Stomach smooth muscle (tissue), 2 donors: ENCODE measurements around the gene FAM169A.
"Not testable (repeated sequence)": the region's sequence is repeated elsewhere in the genome, so short reads cannot be mapped to it uniquely, and the experiment has no call there.

Experiments used
- H3K27ac ChIP-seq: one replicate; pipeline ENCODE4 v1.7.0; 2013; ENCODE audit warnings: mild to moderate bottlenecking, low read length, inconsistent platforms
- H3K27me3 ChIP-seq, 2 donors: one replicate each; pipeline ENCODE4 v1.7.0; 2013; ENCODE audit warnings: low read length in 2 of 2; ENCODE audit not compliant: insufficient read depth in 2 of 2, control insufficient read depth in 1 of 2
- H3K36me3 ChIP-seq, 2 donors: one replicate each; pipeline ENCODE4 v1.7.0; 2013; ENCODE audit warnings: low read length in 2 of 2; ENCODE audit not compliant: control insufficient read depth in 2 of 2, insufficient read depth in 2 of 2
- H3K4me1 ChIP-seq: one replicate; pipeline ENCODE4 v1.7.0; 2013; ENCODE audit warnings: low read length; ENCODE audit not compliant: control insufficient read depth, insufficient read depth
- H3K4me3 ChIP-seq, 2 donors: one replicate each; pipeline ENCODE4 v1.7.0; 2013; ENCODE audit warnings: low read length in 2 of 2
- H3K9ac ChIP-seq, 2 donors: one replicate each; pipeline ENCODE4 v1.7.0; 2013; ENCODE audit warnings: low read length in 2 of 2, mild to moderate bottlenecking in 1 of 2
- H3K9me3 ChIP-seq, 2 donors: one replicate each; pipeline ENCODE4 v1.7.0; 2013; ENCODE audit warnings: low read length in 2 of 2; ENCODE audit not compliant: control insufficient read depth in 2 of 2
- donor health status: healthy.
- donor health status: Pancreatic carcinoma.

FAM169A gene, protein sequence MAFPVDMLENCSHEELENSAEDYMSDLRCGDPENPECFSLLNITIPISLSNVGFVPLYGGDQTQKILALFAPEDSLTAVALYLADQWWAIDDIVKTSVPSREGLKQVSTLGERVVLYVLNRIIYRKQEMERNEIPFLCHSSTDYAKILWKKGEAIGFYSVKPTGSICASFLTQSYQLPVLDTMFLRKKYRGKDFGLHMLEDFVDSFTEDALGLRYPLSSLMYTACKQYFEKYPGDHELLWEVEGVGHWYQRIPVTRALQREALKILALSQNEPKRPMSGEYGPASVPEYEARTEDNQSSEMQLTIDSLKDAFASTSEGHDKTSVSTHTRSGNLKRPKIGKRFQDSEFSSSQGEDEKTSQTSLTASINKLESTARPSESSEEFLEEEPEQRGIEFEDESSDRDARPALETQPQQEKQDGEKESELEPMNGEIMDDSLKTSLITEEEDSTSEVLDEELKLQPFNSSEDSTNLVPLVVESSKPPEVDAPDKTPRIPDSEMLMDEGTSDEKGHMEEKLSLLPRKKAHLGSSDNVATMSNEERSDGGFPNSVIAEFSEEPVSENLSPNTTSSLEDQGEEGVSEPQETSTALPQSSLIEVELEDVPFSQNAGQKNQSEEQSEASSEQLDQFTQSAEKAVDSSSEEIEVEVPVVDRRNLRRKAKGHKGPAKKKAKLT

DNA sequence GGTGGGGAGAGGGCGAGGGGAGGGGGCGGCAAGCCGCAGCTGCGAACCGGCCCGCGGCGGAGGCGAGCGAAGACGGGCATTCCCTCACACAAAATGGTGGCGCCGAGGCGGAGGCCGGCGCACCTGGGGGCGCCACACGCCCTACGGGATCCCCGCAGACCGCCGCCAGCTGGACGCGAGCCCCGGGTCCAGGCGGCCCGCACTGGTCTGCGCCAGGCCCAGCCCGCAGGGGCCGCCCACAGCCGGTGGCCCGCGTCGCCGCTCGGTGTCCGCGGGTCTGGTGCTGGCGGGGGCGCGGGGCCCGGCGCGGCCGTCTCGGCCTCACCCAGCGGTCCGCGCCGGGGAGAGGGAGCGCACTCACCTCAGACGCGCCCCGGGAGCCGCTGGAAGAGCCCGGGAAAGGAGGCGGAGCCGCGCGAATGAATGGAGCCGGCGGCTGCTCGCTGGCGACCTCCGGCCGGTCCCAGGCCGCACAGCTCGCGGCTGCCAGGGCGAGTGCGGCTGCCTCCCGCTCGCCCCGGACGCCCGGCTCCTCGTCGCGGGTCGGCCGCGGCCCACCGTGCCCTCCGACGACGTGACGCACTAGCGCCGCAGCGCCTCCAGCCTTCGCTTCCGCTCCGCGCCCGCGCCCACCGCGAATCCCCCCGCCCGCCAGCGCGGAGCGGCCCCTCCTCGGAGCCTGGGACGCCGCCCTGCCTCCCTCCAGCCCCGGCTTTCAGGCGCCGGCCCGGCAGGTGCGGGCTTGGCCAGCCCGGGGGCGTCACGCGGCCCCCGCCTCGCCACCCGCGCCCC, at the start of gene FAM169A:
TSS of gene FAM169A (minus strand) at position 584 of the 792 bp plus-strand sequence. CDS start 24,711 bp downstream, outside the sequence.
- Histone ChIP-seq H3K9me3 (no peaks in the 10 kb centered on the region), H3K9ac (peak within 1 kb of the TSS in 1 of 2 donors; percentile 14), H3K4me3 (peak within 1 kb of the TSS; percentile 44 to 68), H3K36me3 (no peaks in the 10 kb centered on the region), H3K4me1 (peaks cover 7% of the 10 kb centered on the region), H3K27ac (no peak within 1 kb of the TSS), H3K27me3 (peaks cover 8 to 27% of the 10 kb centered on the region in 2 donors)

DNA sequence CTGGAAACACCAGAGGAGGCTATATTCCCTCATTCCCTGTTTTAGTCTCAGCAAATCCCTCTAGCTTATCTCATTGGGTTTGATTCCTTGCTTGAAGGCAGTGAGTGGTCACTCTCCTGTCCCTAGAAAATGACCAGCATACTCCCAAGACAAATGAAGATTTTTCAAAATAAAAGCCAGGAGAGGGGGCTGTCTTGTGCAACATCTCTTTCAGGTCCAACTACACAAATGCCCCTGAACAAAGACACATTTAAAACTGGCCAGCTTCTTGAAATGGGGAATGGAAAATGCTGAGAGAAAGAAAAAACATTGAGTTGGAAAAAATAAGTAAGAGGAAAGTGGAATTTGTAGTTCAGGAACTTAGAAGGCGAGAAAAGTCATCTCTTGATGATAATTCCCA, 49.3 kb upstream of the FAM169A start:
- no peak overlapping the region for H3K27ac ChIP-seq
- H3K9me3 ChIP-seq = peaks cover 0 to 2% of the 10 kb centered on the region in 2 donors
- no peaks in the 10 kb centered on the region for H3K4me1 ChIP-seq
- no peak overlapping the region for H3K4me3 ChIP-seq
- no peak overlapping the region for H3K9ac ChIP-seq
- H3K36me3 ChIP-seq = no peaks in the 10 kb centered on the region
- H3K27me3 ChIP-seq = no peaks in the 10 kb centered on the region

DNA sequence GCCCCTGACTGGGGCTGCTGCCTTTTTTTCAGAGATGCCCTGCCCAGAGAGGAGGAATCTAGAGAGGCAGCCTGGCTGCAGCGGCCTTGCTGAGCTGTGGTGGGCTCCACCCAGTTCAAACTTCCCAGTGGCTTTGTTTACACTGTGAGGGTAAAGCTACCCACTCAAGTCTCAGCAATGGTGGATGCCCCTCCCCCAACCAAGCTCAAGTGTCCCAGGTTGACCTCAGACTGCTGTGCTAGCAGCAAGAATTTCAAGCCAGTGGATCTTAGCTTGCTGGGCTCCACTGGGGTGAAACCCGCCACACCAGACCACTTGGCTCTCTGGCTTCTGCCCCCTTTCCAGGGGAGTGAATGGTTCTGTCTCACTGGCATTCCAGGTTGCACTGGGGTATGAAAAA, 45.2 kb upstream of the FAM169A start:
- H3K27ac ChIP-seq, H3K36me3 ChIP-seq, H3K9me3 ChIP-seq: not testable (repeated sequence)

DNA sequence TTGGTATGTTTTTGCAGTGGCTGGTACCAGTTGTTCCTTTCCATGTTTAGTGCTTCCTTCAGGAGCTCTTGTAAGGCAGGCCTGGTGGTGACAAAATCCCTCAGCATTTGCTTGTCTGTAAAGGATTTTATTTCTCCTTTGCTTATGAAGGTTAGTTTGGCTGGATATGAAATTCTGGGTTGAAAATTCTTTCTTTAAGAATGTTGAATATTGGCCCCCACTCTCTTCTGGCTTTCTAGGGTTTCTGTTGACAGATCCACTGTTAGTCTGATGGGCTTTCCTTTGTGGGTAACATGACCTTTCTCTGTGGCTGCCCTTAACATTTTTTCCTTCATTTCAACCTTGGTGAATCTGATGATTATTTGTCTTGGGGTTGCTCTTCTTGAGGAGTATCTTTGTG, 43.7 kb upstream of the FAM169A start:
- not testable (repeated sequence) for H3K27me3 ChIP-seq, H3K9ac ChIP-seq, H3K27ac ChIP-seq, H3K36me3 ChIP-seq, H3K4me1 ChIP-seq, H3K4me3 ChIP-seq, H3K9me3 ChIP-seq

More for the DNA sequence above, 45.2 kb upstream of the FAM169A start:
- not testable (repeated sequence) for H3K9ac ChIP-seq, H3K4me1 ChIP-seq, H3K27me3 ChIP-seq, H3K4me3 ChIP-seq

DNA sequence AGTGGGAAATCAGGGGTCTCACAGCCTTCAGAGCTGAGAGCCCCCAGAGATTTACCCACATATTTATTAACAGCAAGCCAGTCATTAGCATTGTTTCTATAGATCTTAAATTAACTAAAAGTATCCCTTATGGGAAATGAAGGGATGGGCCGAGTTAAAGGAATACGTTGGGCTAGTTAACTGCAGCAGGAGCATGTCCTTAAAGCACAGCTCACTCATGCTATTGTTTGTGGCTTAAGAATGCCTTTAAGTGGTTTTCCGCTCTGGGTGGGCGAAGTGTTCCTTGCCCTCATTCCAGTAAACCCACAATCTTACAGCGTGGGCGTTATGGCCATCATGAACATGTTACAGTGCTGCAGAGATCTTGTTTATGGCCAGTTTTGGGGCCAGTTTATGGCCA, 42.0 kb upstream of the FAM169A start:
- H3K4me3 ChIP-seq, H3K27me3 ChIP-seq, H3K27ac ChIP-seq, H3K9ac ChIP-seq, H3K4me1 ChIP-seq, H3K9me3 ChIP-seq, H3K36me3 ChIP-seq: not testable (repeated sequence)

DNA sequence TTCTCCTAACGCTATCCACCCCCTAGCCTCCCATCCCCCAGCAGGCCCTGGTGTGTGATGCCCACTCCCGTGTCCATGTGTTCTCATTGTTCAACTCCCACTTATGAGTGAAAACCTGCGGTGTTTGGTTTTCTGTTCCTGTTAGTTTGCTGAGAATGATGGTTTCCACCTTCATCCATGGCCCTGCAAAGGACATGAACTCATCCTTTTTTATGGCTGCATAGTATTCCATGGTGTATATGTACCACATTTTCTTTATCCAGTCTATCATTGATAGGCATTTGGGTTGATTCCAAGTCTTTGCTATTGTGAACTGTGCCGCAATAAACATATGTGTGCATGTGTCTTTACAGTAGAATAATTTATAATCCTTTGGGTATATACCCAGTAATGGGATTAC, 38.5 kb upstream of the FAM169A start:
- not testable (repeated sequence) for H3K4me1 ChIP-seq, H3K27me3 ChIP-seq, H3K36me3 ChIP-seq, H3K9me3 ChIP-seq, H3K4me3 ChIP-seq, H3K9ac ChIP-seq, H3K27ac ChIP-seq

DNA sequence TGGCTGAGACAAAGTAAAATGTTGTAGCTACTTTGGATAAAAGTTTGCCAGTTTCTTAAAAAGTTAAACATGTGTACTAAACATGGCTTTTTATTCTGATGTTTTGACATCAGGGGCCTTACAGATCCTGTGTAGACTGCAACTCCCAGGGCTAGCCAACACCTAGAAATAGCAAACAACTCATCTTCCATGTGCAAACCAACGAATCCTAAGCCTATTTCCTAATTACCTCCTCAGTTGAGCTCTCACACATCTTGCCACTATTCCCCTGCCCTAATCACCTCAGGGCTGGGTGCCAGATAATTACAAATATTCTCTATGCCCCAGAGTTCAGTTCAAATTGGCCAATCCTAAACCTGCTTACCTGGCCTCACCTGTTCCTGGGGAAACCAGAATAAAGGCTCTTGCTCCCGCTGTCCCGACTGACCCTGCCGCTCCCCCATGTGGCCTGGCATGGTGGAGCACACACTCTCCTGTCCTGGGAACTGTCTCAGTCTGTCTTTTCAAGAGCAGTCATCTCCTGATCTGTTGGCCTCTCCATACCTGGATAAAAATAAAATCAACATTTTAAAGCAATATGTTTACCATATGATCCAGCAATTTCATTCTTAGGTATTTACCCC, 37.1 kb upstream of the FAM169A start:
- H3K27me3 ChIP-seq = no peaks in the 10 kb centered on the region
- no peaks in the 10 kb centered on the region for H3K9me3 ChIP-seq
- H3K4me3 ChIP-seq = no peak overlapping the region
- no peak overlapping the region for H3K27ac ChIP-seq
- H3K36me3 ChIP-seq = no peaks in the 10 kb centered on the region
- H3K9ac ChIP-seq = no peak overlapping the region
- H3K4me1 ChIP-seq = no peaks in the 10 kb centered on the region

DNA sequence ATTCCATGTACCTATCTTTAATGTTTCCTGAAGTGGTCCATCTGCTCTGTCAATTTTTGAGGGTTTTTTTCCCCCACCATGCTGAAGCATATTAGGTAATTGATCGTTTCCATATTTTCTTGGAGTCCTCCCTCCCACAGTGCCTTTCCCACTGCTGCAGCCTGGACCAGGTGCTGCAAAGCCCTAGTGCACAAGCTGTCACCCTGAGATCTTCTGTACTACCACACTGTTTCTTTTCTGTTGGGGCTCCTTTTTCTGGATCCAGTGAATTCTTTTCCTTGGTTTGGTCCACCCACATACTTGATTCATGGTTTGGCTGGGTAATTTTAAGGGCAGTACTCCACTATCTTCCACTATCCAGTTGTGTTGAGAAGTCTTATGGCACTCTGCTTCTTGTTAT, 30.9 kb upstream of the FAM169A start:
- H3K27ac ChIP-seq = no peak overlapping the region
- peaks cover 0 to 3% of the 10 kb centered on the region in 2 donors for H3K27me3 ChIP-seq
- peaks cover 0 to 7% of the 10 kb centered on the region in 2 donors for H3K9me3 ChIP-seq
- no peak overlapping the region for H3K9ac ChIP-seq
- no peaks in the 10 kb centered on the region for H3K36me3 ChIP-seq
- H3K4me3 ChIP-seq = no peak overlapping the region
- H3K4me1 ChIP-seq = peaks cover 7% of the 10 kb centered on the region

DNA sequence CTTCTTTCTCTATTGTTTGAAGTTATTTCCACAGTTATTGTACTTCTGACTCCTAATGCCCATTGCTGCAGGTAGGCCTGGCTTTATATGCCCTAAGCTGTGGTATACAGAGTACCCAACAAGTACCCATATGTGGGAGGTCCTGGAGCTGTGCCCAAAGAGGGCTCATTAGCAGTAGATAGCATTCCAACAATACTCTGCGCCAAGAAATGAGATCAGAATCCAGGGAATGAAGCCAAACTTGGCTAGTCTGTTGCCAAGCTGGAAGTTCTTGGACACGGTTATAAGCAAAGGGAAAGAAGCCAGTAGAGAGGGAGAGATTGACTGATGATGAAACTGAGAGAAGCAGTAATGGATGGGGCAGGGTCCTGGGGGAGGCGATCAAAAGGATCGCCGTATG, 29.7 kb upstream of the FAM169A start:
- H3K27me3 ChIP-seq = peaks cover 0 to 3% of the 10 kb centered on the region in 2 donors
- H3K9ac ChIP-seq = no peak overlapping the region
- H3K9me3 ChIP-seq = peaks cover 0 to 7% of the 10 kb centered on the region in 2 donors
- no peak overlapping the region for H3K27ac ChIP-seq
- no peaks in the 10 kb centered on the region for H3K36me3 ChIP-seq
- peaks cover 7% of the 10 kb centered on the region for H3K4me1 ChIP-seq
- no peak overlapping the region for H3K4me3 ChIP-seq

DNA sequence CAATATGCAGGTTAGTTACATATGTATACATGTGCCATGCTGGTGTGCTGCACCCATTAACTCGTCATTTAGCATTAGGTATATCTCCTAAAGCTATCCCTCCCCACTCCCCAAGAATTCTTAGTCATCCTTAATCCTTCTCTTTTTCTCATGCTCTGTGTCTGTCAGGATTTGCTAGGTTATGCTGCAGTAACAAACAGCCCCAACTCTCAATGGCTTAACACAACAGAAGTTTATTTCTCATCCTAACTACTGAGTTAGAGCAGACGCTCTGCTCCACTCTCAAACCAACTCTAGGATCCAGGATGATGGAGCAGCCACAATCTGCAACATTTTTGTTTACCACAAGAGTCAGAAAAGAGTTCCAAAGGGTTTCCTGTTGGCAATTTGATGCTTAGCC, 28.2 kb upstream of the FAM169A start:
- no peak overlapping the region for H3K9ac ChIP-seq
- peaks cover 0 to 3% of the 10 kb centered on the region in 2 donors for H3K27me3 ChIP-seq
- H3K9me3 ChIP-seq = peaks cover 0 to 7% of the 10 kb centered on the region in 2 donors
- H3K4me3 ChIP-seq = no peak overlapping the region
- H3K27ac ChIP-seq = no peak overlapping the region
- no peaks in the 10 kb centered on the region for H3K36me3 ChIP-seq
- peaks cover 7% of the 10 kb centered on the region for H3K4me1 ChIP-seq
